SK-N-SH treated with all-trans-retinoic acid at 6 μM for 48 hours (cell line): Measurements from ENCODE around the gene OPA1.

Experiments
- ARNTL ChIP-seq: fragments of 450-650 bp; formaldehyde crosslinking; IDR thresholded peaks from 2 replicates; pipeline ENCODE4 v1.5.0; 2020; ENCODE audit warnings: low read depth, mild to moderate bottlenecking, moderate library complexity, borderline replicate concordance
- BACH2 ChIP-seq: fragments of 250-450 bp; sonication (Bioruptor Pico); IDR thresholded peaks from 2 replicates; pipeline ENCODE4 v1.9.0; 2021; ENCODE audit warnings: mild to moderate bottlenecking, borderline replicate concordance
- ESRRG ChIP-seq: fragments of 250-450 bp; sonication (Bioruptor Pico); IDR thresholded peaks from 2 replicates; pipeline ENCODE4 v1.6.1; 2021; ENCODE audit warnings: mild to moderate bottlenecking
- GLIS3 ChIP-seq: fragments of 250-450 bp; sonication (Bioruptor Pico); IDR thresholded peaks from 2 replicates; pipeline ENCODE4 v1.5.0; 2020; ENCODE audit warnings: mild to moderate bottlenecking, moderate library complexity
- PPARA ChIP-seq: fragments of 250-450 bp; sonication (Bioruptor Pico); IDR thresholded peaks from 2 replicates; pipeline ENCODE4 v1.5.0; 2020; ENCODE audit warnings: mild to moderate bottlenecking, borderline replicate concordance
- SNAI2 ChIP-seq: fragments of 250-450 bp; sonication (Bioruptor Pico); IDR thresholded peaks from 2 replicates; pipeline ENCODE4 v1.5.0; 2020; ENCODE audit warnings: mild to moderate bottlenecking, moderate library complexity
- ZFP3 ChIP-seq: fragments of 250-450 bp; sonication (Bioruptor Pico); IDR thresholded peaks from 2 replicates; pipeline ENCODE4 v1.5.0; 2020; ENCODE audit warnings: mild to moderate bottlenecking, moderate library complexity
- ZFP30 ChIP-seq: fragments of 450-650 bp; formaldehyde crosslinking; IDR thresholded peaks from 2 replicates; pipeline ENCODE4 v1.5.0; 2022; ENCODE audit warnings: mild to moderate bottlenecking, moderate library complexity
- ZNF70 ChIP-seq: fragments of 450-650 bp; formaldehyde crosslinking; IDR thresholded peaks from 2 replicates; pipeline ENCODE4 v1.5.0; 2020; ENCODE audit warnings: mild to moderate bottlenecking, moderate library complexity
- TF ChIP-seq, protein P1 (sequence below): fragments of 250-450 bp; sonication (Bioruptor Pico); IDR thresholded peaks from 2 replicates; pipeline ENCODE4 v1.8.0; 2020; ENCODE audit warnings: mild to moderate bottlenecking, moderate library complexity, borderline replicate concordance
- TF ChIP-seq, protein P2 (sequence below): fragments of 250-450 bp; sonication (Bioruptor Pico); IDR thresholded peaks from 2 replicates; pipeline ENCODE4 v1.5.1; 2020; ENCODE audit warnings: low read depth, mild to moderate bottlenecking, moderate library complexity
- TF ChIP-seq, protein P3 (sequence below): fragments of 250-450 bp; sonication (Bioruptor Pico); IDR thresholded peaks from 2 replicates; pipeline ENCODE4 v1.5.1; 2021; ENCODE audit warnings: mild to moderate bottlenecking, moderate library complexity

DNA sequence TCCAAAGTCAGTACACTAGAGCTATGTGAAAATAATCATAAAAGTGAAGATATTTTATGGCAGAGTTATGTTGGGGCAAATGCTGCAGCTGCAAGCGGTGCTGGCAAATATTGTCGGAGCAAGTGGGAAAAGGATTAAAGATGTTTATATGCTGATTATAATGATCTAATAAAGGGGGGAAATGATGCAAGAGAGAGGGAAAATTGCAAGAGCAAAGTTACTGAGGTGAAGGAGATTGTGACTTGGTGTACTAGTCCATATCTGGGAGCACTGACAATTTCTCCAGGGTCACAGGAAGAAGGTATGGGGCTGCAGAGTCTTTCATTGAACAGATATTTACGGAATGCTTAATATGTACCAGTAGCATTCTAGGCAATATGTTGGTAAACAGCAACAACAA, 45.8 kb downstream of the OPA1 start:
- TF ChIP-seq ESRRG (CRISPR knock-in tag) (no peak), ARNTL (CRISPR knock-in tag) (no peak), SNAI2 (CRISPR knock-in tag) (no peak), GLIS3 (CRISPR knock-in tag) (no peak), BACH2 (CRISPR knock-in tag) (no peak), ZFP30 (no peak), ZFP3 (CRISPR knock-in tag) (no peak), ZNF70 (no peak), PPARA (no peak)
- TF ChIP-seq, protein P1, sequence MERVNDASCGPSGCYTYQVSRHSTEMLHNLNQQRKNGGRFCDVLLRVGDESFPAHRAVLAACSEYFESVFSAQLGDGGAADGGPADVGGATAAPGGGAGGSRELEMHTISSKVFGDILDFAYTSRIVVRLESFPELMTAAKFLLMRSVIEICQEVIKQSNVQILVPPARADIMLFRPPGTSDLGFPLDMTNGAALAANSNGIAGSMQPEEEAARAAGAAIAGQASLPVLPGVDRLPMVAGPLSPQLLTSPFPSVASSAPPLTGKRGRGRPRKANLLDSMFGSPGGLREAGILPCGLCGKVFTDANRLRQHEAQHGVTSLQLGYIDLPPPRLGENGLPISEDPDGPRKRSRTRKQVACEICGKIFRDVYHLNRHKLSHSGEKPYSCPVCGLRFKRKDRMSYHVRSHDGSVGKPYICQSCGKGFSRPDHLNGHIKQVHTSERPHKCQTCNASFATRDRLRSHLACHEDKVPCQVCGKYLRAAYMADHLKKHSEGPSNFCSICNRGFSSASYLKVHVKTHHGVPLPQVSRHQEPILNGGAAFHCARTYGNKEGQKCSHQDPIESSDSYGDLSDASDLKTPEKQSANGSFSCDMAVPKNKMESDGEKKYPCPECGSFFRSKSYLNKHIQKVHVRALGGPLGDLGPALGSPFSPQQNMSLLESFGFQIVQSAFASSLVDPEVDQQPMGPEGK (CRISPR knock-in tag), result no peak
- TF ChIP-seq, protein P2, sequence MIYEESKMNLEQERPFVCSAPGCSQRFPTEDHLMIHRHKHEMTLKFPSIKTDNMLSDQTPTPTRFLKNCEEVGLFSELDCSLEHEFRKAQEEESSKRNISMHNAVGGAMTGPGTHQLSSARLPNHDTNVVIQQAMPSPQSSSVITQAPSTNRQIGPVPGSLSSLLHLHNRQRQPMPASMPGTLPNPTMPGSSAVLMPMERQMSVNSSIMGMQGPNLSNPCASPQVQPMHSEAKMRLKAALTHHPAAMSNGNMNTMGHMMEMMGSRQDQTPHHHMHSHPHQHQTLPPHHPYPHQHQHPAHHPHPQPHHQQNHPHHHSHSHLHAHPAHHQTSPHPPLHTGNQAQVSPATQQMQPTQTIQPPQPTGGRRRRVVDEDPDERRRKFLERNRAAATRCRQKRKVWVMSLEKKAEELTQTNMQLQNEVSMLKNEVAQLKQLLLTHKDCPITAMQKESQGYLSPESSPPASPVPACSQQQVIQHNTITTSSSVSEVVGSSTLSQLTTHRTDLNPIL (CRISPR knock-in tag), result no peak
- TF ChIP-seq, protein P3, sequence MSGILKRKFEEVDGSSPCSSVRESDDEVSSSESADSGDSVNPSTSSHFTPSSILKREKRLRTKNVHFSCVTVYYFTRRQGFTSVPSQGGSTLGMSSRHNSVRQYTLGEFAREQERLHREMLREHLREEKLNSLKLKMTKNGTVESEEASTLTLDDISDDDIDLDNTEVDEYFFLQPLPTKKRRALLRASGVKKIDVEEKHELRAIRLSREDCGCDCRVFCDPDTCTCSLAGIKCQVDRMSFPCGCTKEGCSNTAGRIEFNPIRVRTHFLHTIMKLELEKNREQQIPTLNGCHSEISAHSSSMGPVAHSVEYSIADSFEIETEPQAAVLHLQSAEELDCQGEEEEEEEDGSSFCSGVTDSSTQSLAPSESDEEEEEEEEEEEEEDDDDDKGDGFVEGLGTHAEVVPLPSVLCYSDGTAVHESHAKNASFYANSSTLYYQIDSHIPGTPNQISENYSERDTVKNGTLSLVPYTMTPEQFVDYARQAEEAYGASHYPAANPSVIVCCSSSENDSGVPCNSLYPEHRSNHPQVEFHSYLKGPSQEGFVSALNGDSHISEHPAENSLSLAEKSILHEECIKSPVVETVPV (CRISPR knock-in tag), result no peak
